ENCODE results near the gene ACSF3.

GRCh38 chr16:89111263-89111662 is 17.6 kb downstream of the ACSF3 start:
- TF ChIP-seq POLR2A (IDR thresholded peaks at IDR 0.05; ENCODE audit: low read depth, low read length) (no peak), CTCF (conservative IDR thresholded peaks at IDR 0.05; ENCODE audit: low read depth, low read length) (no peak), RCOR1 (IDR thresholded peaks at IDR 0.05; ENCODE audit: insufficient replicate concordance, low read length) (no peak), CEBPB (IDR thresholded peaks at IDR 0.05; ENCODE audit: low read depth, low read length) (no peak), RFX5 (IDR thresholded peaks at IDR 0.05; ENCODE audit: low read depth, low read length) (no peak), MXI1 (IDR thresholded peaks at IDR 0.05; ENCODE audit: borderline replicate concordance, low read depth, low read length) (no peak), SMC3 (IDR thresholded peaks at IDR 0.05; ENCODE audit: low read depth, low read length) (no peak), FOS (IDR thresholded peaks at IDR 0.05; ENCODE audit: low read depth, low read length) (no peak)
- TF ChIP-seq, protein P1, sequence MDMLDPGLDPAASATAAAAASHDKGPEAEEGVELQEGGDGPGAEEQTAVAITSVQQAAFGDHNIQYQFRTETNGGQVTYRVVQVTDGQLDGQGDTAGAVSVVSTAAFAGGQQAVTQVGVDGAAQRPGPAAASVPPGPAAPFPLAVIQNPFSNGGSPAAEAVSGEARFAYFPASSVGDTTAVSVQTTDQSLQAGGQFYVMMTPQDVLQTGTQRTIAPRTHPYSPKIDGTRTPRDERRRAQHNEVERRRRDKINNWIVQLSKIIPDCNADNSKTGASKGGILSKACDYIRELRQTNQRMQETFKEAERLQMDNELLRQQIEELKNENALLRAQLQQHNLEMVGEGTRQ (IDR thresholded peaks at IDR 0.05; ENCODE audit: low read depth, low read length) = no peak
